A549 (cell line): ENCODE results near the gene PWP1. TPM values are rescaled to one million over a fixed set of nuclear protein-coding genes. Genes with fewer than 3 reads are reported as not detected.

Source experiments
- ATAC-seq, 2 experiments: fragments of 200-7000 bp in 1 of 2; fragments of >200 bp in 1 of 2; cut with Nextera tagmentation in 1 of 2; cut with Tn5 transposase in 1 of 2; 3 replicates each; pipeline versions ENCODE4 v1.8.0 to v1.9.1; 2018 to 2020; ENCODE audit warnings: mild to moderate bottlenecking in 1 of 2, moderate library complexity in 1 of 2
- CTCF ChIA-PET: fragments of 300-600 bp; sonication (Branson Sonifier 250); formaldehyde crosslinking; extraction: SDS; loops from one replicate; lab custom pipeline; 2021; ENCODE audit warnings: antibody characterized with exemption, inconsistent platforms; lab: Yijun Ruan, JAX
- POLR2A ChIA-PET: fragments of 350-600 bp; formaldehyde crosslinking; extraction: SDS; loops from one replicate; lab custom pipeline; 2021; ENCODE audit warnings: antibody characterized with exemption, inconsistent platforms; lab: Yijun Ruan, JAX
- DNase-seq, 2 experiments: peaks; one replicate each; pipeline versions ENCODE4 v3.0.0 to v3.0.0-alpha.2; 2011 to 2016; ENCODE audit warnings: low read depth in 1 of 2, low spot score in 1 of 2
- FAIRE-seq: peaks from 2 replicates; lab custom pipeline; 2011; peaks lifted over from hg19 to GRCh38; lab: Jason Lieb, UNC
- H3K27ac ChIP-seq, 2 experiments: fragments of >200 bp; sonication (Bioruptor Twin); formaldehyde crosslinking; 3 replicates each; pipeline ENCODE4 v1.5.1; 2016 to 2017
- H3K4me1 ChIP-seq: fragments of >200 bp; sonication (Bioruptor Twin); formaldehyde crosslinking; 3 replicates; pipeline ENCODE4 v1.6.1; 2016
- H3K4me2 ChIP-seq: fragments of >200 bp; sonication (Bioruptor Twin); formaldehyde crosslinking; 3 replicates; pipeline ENCODE4 v1.6.1; 2016
- H3K4me3 ChIP-seq: fragments of >200 bp; sonication (Bioruptor Twin); formaldehyde crosslinking; 3 replicates; pipeline ENCODE4 v1.5.1; 2016
- H3K9me3 ChIP-seq: fragments of >200 bp; sonication (Bioruptor Twin); formaldehyde crosslinking; 3 replicates; pipeline ENCODE4 v1.6.1; 2016
- CEBPB ChIP-seq, 2 experiments: fragments of >200 bp in 1 of 2; sonication (Bioruptor Twin) in 1 of 2; formaldehyde crosslinking in 1 of 2; IDR thresholded peaks; 2 replicates each; pipeline ENCODE4 v1.6.1; 2012 to 2016
- ESRRA ChIP-seq: fragments of 150-350 bp; IDR thresholded peaks from 2 replicates; pipeline ENCODE4 v1.6.1; 2014; ENCODE audit warnings: mild to moderate bottlenecking, low read length, borderline replicate concordance
- FOSB ChIP-seq: fragments of 250-450 bp; sonication (Bioruptor Pico); IDR thresholded peaks from 2 replicates; pipeline ENCODE4 v1.5.0; 2020; ENCODE audit warnings: mild to moderate bottlenecking, moderate library complexity
- FOSL2 ChIP-seq, 2 experiments: fragments of 450-650 bp in 1 of 2; fragments of >200 bp in 1 of 2; sonication (Bioruptor Twin) in 1 of 2; formaldehyde crosslinking; IDR thresholded peaks; 2 replicates each; pipeline versions ENCODE4 v1.5.0 to v1.6.1; 2016 to 2020; ENCODE audit warnings: mild to moderate bottlenecking in 1 of 2, moderate library complexity in 1 of 2
- FOXS1 ChIP-seq: fragments of 250-450 bp; sonication (Bioruptor Pico); IDR thresholded peaks from 2 replicates; pipeline ENCODE4 v1.5.0; 2020; ENCODE audit warnings: mild to moderate bottlenecking, moderate library complexity
- GATA3 ChIP-seq: IDR thresholded peaks from 2 replicates; pipeline ENCODE4 v1.6.1; 2012; ENCODE audit warnings: borderline replicate concordance
- HDAC2 ChIP-seq: fragments of 200-600 bp; sonication (generic); IDR thresholded peaks from 2 replicates; pipeline ENCODE4 v1.6.1; 2016
- HOXA7 ChIP-seq: fragments of 250-450 bp; sonication (Bioruptor Pico); IDR thresholded peaks from 2 replicates; pipeline ENCODE4 v1.5.0; 2020; ENCODE audit warnings: mild to moderate bottlenecking, moderate library complexity
- HOXB5 ChIP-seq: fragments of 250-450 bp; sonication (Bioruptor Pico); IDR thresholded peaks from 2 replicates; pipeline ENCODE4 v1.5.0; 2020; ENCODE audit warnings: mild to moderate bottlenecking, moderate library complexity
- KDM1A ChIP-seq: fragments of 200-600 bp; sonication (generic); IDR thresholded peaks from 2 replicates; pipeline ENCODE4 v1.6.1; 2016; ENCODE audit warnings: low read depth, mild to moderate bottlenecking
- MAFK ChIP-seq: fragments of 450-650 bp; IDR thresholded peaks from 2 replicates; pipeline ENCODE4 v1.6.1; 2014; ENCODE audit not compliant: partially characterized antibody
- MAZ ChIP-seq: fragments of 150-350 bp; IDR thresholded peaks from 2 replicates; pipeline ENCODE4 v1.6.1; 2014; ENCODE audit warnings: antibody characterized with exemption, low read depth, low read length, borderline replicate concordance
- MYC ChIP-seq: IDR thresholded peaks from 2 replicates; pipeline ENCODE4 v1.6.1; 2012; ENCODE audit warnings: mild to moderate bottlenecking, inconsistent platforms, low read length, improper control_type of control experiment, borderline replicate concordance
- NFE2L2 ChIP-seq: fragments of 150-350 bp; conservative IDR thresholded peaks from 2 replicates; pipeline ENCODE4 v1.6.1; 2014; ENCODE audit warnings: low read length
- POLR2A ChIP-seq: IDR thresholded peaks from 2 replicates; pipeline ENCODE4 v1.6.1; 2012; ENCODE audit warnings: mild to moderate bottlenecking, low read length
- POLR2AphosphoS2 ChIP-seq: conservative IDR thresholded peaks from 2 replicates; pipeline ENCODE4 v1.6.1; 2012; ENCODE audit warnings: low read length, improper control_type of control experiment, inconsistent platforms
- RAD21 ChIP-seq, 2 experiments: fragments of >200 bp in 1 of 2; sonication (Bioruptor Twin) in 1 of 2; formaldehyde crosslinking in 1 of 2; IDR thresholded peaks in 1 of 2; conservative IDR thresholded peaks in 1 of 2; 2 replicates in 1 of 2; 3 replicates in 1 of 2; pipeline ENCODE4 v1.6.1; 2012 to 2018; ENCODE audit warnings: inconsistent platforms in 1 of 2
- ZSCAN20 ChIP-seq: fragments of 250-450 bp; sonication (Bioruptor Pico); IDR thresholded peaks from 2 replicates; pipeline ENCODE4 v1.8.0; 2022; ENCODE audit warnings: mild to moderate bottlenecking, moderate library complexity
- WGBS: methylation state at CpG from one replicate; pipeline ENCODE4 v1.1.6; 2017; ENCODE audit errors: missing lambda C conversion rate; 5-methylcytosine and 5-hydroxymethylcytosine counted together
- polyA plus RNA-seq, 4 experiments: library from polyadenylated mRNA; depleted of rRNA in 3 of 4; stranded (reverse); fragments of >200 nt; fragmentation: RNase III in 1 of 4; extraction: RNeasy Plus Mini Kit Qiagen cat#74134 plus additional on column Dnase treatment in 1 of 4; gene quantifications; 2 replicates in 3 of 4; 3 replicates in 1 of 4; pipeline ENCODE4 v1.2.3, GENCODE V29; 2011 to 2017
- TF ChIP-seq, protein P1 (sequence below): fragments of >200 bp; sonication (Bioruptor Twin); formaldehyde crosslinking; IDR thresholded peaks from 3 replicates; pipeline ENCODE4 v1.6.1; 2016
- TF ChIP-seq, protein P2 (sequence below): fragments of >200 bp; sonication (Bioruptor Twin); formaldehyde crosslinking; IDR thresholded peaks from 2 replicates; pipeline ENCODE4 v1.6.1; 2016
- TF ChIP-seq, protein P3 (sequence below): fragments of 250-450 bp; sonication (Bioruptor Pico); IDR thresholded peaks from 2 replicates; pipeline ENCODE4 v1.5.0; 2020; ENCODE audit warnings: low read depth, mild to moderate bottlenecking, moderate library complexity
- TF ChIP-seq, protein P4 (sequence below): IDR thresholded peaks from 2 replicates; pipeline ENCODE4 v1.6.1; 2012

The PWP1 gene
- polyA plus RNA-seq, 2 of the 4 experiments (the other 2 are of a cell fraction): 132 to 191 TPM

DNA sequence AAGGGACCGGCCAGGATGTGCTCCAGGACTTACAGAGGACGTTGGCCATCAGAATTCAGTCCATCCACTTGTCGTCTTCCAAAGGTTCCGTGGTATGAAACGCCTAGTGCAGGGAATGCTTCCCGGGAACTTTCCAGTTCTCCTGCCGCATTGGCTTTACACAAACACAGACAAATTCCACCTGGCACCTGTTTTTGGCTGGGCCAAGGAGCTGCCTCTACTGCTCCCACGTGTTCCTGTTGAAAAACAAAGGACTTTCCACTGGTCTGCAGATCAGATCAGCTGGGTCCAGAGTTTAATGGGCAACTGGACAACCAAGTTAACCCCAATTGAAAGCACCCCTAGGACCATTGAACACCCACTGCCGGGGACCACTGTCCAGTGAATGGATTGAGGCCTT lies 28.0 kb upstream of the PWP1 start:
- no peak for FAIRE-seq
- WGBS: 83% methylated on average over 9 of the region's 9 CpGs

DNA sequence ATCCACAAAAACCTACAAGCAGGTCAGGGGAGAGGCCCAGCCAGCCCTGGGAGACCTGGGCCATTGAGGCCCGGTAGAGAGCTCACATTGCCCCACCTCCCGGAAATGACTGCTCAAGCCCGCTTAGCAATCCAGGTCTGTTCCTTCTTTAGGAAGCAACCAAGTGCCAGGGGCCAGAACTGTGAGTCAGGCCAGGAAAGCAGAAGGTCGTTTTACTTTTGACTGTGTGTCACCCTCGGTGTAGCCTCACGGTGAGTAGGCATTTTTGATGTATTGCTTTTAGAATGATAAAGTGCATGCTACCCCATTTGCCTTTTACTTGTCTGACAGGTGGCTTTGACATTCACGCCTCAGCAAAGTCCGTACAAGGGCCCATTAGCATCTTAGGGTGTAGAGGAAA lies 25.4 kb upstream of the PWP1 start:
- no peaks in the 10 kb centered on the region for H3K9me3 ChIP-seq
- H3K27ac ChIP-seq: no peak overlapping the region
- ChIA-PET POLR2A (interaction anchor here (1.2 kb wide), 1 partner anchor 12 kb away, joined by 3 read pairs; no protein-coding TSS in a partner anchor), CTCF (interaction anchor here (1.6 to 3.3 kb wide), 2 partner anchors 16 to 225 kb away, joined by 6 to 15 read pairs; no protein-coding TSS in a partner anchor)
- WGBS: 55% methylated on average over 8 of the region's 8 CpGs
- ATAC-seq (peak; percentile 28 to 33; a peak in 1 of 6 replicates), DNase-seq (peak in 1 of 2 experiments; percentile 21), FAIRE-seq (no peak)
- TF ChIP-seq NFE2L2 (no peak), MAFK (no peak), HOXA7 (CRISPR knock-in tag) (no peak), MYC (no peak), GATA3 (no peak)
- TF ChIP-seq, protein P1, sequence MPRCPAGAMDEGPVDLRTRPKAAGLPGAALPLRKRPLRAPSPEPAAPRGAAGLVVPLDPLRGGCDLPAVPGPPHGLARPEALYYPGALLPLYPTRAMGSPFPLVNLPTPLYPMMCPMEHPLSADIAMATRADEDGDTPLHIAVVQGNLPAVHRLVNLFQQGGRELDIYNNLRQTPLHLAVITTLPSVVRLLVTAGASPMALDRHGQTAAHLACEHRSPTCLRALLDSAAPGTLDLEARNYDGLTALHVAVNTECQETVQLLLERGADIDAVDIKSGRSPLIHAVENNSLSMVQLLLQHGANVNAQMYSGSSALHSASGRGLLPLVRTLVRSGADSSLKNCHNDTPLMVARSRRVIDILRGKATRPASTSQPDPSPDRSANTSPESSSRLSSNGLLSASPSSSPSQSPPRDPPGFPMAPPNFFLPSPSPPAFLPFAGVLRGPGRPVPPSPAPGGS: no peak
- TF ChIP-seq, protein P2, sequence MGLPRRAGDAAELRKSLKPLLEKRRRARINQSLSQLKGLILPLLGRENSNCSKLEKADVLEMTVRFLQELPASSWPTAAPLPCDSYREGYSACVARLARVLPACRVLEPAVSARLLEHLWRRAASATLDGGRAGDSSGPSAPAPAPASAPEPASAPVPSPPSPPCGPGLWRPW: no peak
- no peak overlapping the region for H3K4me2 ChIP-seq
- H3K4me3 ChIP-seq: no peak overlapping the region
- no peaks in the 10 kb centered on the region for H3K4me1 ChIP-seq

More for the DNA sequence above, 28.0 kb upstream of the PWP1 start:
- no peaks in the 10 kb centered on the region for H3K4me1 ChIP-seq
- no peaks in the 10 kb centered on the region for H3K9me3 ChIP-seq
- no peak overlapping the region for H3K4me3 ChIP-seq
- no peak for DNase-seq
- no peak overlapping the region for H3K4me2 ChIP-seq
- no peak for TF ChIP-seq ZSCAN20
- TF ChIP-seq, protein P3, sequence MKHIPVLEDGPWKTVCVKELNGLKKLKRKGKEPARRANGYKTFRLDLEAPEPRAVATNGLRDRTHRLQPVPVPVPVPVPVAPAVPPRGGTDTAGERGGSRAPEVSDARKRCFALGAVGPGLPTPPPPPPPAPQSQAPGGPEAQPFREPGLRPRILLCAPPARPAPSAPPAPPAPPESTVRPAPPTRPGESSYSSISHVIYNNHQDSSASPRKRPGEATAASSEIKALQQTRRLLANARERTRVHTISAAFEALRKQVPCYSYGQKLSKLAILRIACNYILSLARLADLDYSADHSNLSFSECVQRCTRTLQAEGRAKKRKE: no peak
- TF ChIP-seq FOSB (CRISPR knock-in tag): no peak
- TF ChIP-seq HDAC2: no peak
- TF ChIP-seq POLR2A: no peak
- TF ChIP-seq CEBPB (IDR thresholded peaks at IDR 0.05): no peak
- TF ChIP-seq RAD21 (conservative IDR thresholded peaks at IDR 0.05 in 1 of 2, IDR thresholded peaks at IDR 0.05 in 1 of 2): no peak
- TF ChIP-seq MYC: no peak
- TF ChIP-seq HOXB5 (CRISPR knock-in tag): no peak
- TF ChIP-seq ESRRA: no peak
- TF ChIP-seq KDM1A: no peak
- TF ChIP-seq, protein P2: no peak
- TF ChIP-seq, protein P4, sequence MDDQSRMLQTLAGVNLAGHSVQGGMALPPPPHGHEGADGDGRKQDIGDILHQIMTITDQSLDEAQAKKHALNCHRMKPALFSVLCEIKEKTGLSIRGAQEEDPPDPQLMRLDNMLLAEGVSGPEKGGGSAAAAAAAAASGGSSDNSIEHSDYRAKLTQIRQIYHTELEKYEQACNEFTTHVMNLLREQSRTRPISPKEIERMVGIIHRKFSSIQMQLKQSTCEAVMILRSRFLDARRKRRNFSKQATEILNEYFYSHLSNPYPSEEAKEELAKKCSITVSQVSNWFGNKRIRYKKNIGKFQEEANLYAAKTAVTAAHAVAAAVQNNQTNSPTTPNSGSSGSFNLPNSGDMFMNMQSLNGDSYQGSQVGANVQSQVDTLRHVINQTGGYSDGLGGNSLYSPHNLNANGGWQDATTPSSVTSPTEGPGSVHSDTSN: no peak
- ChIA-PET POLR2A (no interaction called here), CTCF (interaction anchor here (2.2 to 3.3 kb wide), 2 partner anchors 18 to 47 kb away, joined by 5 to 15 read pairs; no protein-coding TSS in a partner anchor)
- ATAC-seq: no peak
- no peak overlapping the region for H3K27ac ChIP-seq

DNA sequence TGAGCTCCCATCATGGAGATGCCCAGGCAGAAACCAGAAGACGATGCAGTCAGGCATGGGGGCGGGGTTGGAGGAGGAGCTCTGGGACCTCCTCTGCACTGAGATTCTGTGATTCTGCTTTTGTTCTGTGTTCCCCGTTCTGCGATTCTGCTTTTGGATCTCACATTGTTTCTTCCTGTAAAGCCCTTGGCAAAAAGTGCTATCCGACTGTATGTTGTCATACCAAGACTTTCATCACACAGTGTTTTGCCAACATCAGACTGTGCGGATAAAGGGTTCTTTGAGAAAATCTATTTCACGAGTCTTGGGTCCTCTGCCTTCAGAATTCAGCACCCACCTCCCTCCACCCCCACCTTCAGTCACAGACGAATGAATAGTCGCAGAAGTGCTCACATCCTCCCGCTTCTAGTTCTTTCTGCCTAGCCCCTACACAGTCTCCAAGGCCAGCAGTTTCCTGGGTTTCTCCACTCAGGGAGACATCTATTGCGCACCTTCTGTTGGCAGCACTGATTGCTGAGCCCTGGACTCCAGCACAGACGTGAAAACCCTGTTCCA lies 24.7 kb upstream of the PWP1 start:
- Histone ChIP-seq H3K4me1 (no peaks in the 10 kb centered on the region), H3K4me3 (no peak overlapping the region), H3K9me3 (no peaks in the 10 kb centered on the region), H3K27ac (no peak overlapping the region), H3K4me2 (no peak overlapping the region)
- POLR2A ChIA-PET: interaction anchor here (1.2 kb wide), 1 partner anchor 12 kb away, joined by 3 read pairs; no protein-coding TSS in a partner anchor
- DNase-seq: no peak
- no peak for ATAC-seq
- 90% methylated on average over 12 of the region's 12 CpGs for WGBS
- no peak for FAIRE-seq
- CTCF ChIA-PET: interaction anchor here (1.2 to 3.3 kb wide), 2 partner anchors 12 to 15 kb away, joined by 4 to 15 read pairs; no protein-coding TSS in a partner anchor
- no peak for TF ChIP-seq FOXS1 (CRISPR knock-in tag)
- TF ChIP-seq FOSL2 (IDR thresholded peaks at IDR 0.05): no peak
- TF ChIP-seq FOSL2 (CRISPR knock-in tag; IDR thresholded peaks at IDR 0.05): no peak
- TF ChIP-seq NFE2L2: no peak
- TF ChIP-seq KDM1A: no peak
- no peak for TF ChIP-seq POLR2AphosphoS2
- TF ChIP-seq MAZ: no peak
- TF ChIP-seq, all 56 proteins: peak for 0
